ENCODE results near the gene PTP4A1.

The PTP4A1 gene

DNA sequence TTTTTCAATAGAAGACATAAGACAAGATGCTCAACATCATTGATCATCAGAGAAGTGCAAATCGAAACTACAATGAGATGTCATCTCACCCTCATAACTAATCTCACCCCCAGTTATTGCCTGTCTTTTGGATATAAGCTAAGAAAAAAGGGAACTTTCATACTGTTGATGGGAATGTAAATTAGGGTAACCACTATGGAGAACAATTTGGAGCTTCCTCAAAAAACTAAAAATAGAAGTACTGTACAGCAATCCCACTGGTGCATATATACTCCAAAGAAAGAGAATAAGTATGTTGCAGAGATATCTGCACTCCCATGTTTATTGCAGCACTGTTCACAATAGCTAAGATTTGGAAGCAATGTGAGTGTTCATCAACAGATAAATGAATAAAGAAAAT is 37.0 kb downstream of the PTP4A1 start:
- in situ Hi-C loops (cut with MboI; ENCODE audit: low sequenced_read_pairs, unreplicated experiment) = no loop called here
- no peak for TF ChIP-seq CTCF (IDR thresholded peaks at IDR 0.05; ENCODE audit: borderline replicate concordance, control extremely low read depth, extremely low read depth, insufficient read depth, missing control alignments)
- no peak for DNase-seq (ENCODE audit: low spot score)

GRCh38 chr6:63610944-63611343 is 38.7 kb downstream of the PTP4A1 start:
- in situ Hi-C loops (cut with MboI; ENCODE audit: low sequenced_read_pairs, unreplicated experiment) = no loop called here
- no peak for TF ChIP-seq CTCF (IDR thresholded peaks at IDR 0.05; ENCODE audit: borderline replicate concordance, control extremely low read depth, extremely low read depth, insufficient read depth, missing control alignments)
- DNase-seq (ENCODE audit: low spot score) = no peak

DNA sequence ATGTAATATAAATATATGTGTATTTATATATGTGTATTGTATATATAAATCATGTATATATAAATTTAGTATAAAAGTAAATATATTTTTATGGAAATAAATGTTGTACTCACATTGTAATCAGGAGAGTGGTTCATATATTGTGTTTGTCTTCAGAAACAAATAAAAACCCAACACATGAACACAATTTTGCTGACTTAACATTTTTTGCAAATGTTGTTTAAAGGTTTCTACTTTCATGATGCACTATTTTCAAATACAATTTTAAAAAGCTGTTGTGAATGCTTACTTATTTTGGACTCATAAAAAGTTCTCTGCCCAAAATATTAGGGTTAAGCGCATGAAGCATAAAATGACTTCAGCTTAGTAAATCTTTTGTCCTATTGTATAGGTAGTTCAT is 39.3 kb downstream of the PTP4A1 start:
- DNase-seq (ENCODE audit: low spot score) = no peak
- in situ Hi-C loops (cut with MboI; ENCODE audit: low sequenced_read_pairs, unreplicated experiment) = no loop called here
- TF ChIP-seq CTCF (IDR thresholded peaks at IDR 0.05; ENCODE audit: borderline replicate concordance, control extremely low read depth, extremely low read depth, insufficient read depth, missing control alignments) = no peak

DNA sequence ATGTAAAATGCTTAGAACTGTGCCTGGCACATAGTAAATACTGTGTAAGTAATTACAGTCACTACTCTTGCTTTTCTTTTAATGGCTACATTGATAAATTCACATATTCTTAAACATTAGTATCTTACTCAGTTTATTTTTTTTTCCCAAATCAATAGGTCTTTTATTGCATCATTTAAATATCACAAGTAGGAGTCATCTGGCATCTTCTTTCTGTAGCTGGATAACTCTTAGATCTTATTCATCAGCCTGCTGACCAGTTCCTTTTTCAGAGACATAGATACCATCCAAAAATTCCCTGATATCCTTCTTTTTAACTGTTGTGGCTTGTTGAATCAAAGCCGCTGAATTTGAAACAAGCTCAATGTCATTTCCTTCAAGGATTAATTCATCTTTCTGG is 43.3 kb downstream of the PTP4A1 start:
- DNase-seq (ENCODE audit: low spot score) = no peak
- in situ Hi-C loops (cut with MboI; ENCODE audit: low sequenced_read_pairs, unreplicated experiment) = no loop called here
- no peak for TF ChIP-seq CTCF (IDR thresholded peaks at IDR 0.05; ENCODE audit: borderline replicate concordance, control extremely low read depth, extremely low read depth, insufficient read depth, missing control alignments)

Data from GM13976 (cell line).